ENCODE data around the gene TRPC4AP.
"Not testable (repeated sequence)": the region's sequence is repeated elsewhere in the genome, so short reads cannot be mapped to it uniquely, and the experiment has no call there.

TRPC4AP gene

DNA sequence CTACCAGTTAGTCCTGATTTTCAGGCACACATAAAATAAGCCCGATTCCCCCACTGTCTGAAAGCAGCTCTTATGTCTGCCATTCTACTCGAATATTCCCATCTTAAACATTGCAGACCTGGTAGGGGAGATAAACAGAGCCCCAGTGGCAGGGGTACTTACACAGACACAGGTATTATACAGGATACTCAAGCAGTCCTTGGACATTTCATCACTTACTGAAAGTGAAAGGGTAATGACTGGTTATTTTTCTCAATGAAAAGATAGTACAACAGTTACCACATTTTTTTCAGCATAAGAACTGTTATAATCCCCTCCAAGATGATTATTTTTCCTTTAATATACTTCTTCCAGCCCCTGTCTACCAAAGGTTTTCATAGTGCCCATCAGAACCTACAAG lies 37.8 kb downstream of the TRPC4AP start:
- DNase-seq: no peak

DNA sequence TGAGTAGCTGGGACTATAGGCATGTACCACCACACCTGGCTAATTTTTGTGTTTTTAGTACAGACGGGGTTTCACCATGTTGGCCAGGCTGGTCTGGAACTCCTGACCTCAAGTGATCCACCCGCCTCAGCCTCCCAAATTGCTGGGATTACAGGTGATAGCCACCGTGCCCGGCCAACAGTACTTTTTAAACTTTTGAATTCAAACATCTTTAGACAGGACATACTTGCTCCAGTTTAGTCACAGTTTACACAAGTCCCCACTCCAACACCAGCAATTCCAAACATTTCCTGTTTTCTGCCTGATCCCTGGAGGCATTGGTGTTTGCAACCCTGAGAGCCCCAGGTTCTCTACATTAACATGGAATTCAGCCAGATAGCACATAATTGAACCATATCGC lies 40.0 kb downstream of the TRPC4AP start:
- DNase-seq: not testable (repeated sequence)

DNA sequence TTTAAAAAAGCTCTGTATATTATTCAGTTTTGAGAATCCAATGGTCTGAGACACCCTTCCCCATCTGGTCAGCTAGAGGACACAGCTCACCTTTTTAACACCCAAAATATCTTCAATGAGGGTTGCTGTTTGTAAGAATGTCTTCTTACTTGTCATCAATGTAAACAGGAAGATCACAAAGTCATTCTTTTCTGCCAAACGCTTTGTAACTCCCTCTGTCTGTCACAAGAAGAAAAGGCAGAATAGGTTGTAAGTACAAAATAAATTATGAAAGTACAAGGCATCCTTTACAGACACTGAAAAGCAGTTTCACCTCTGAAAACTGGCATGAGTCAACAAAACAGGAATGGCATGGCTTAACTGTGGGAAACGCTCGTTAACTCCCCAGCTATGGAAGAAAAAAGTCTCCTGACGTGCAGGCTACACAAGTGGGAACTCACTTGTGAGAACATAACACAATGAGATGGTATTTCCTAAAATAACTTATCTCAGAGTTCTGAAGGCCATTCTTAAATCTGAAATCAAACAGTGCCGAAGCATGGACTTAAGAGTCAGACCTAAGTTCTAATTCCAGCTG lies 42.7 kb downstream of the TRPC4AP start:
- DNase-seq: no peak

DNA sequence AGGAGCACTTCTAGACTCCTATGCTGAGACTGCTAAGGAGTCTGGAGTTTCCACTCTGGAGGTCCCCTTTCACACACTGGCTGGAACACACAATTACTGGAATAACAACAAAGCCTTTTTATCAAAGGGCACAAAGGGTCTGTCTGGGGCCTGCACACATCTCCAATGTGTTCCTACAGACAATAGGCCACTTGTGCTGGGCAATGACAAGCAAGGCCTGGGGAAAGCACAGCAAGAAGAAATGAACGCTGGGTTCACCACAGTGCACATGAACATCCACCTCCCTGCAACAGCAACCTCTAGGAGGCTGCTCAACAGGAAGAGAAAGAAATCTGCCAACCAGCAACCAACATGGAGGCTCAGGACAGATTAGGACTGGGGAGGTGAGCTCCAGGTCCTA lies 43.9 kb downstream of the TRPC4AP start:
- DNase-seq: no peak

DNA sequence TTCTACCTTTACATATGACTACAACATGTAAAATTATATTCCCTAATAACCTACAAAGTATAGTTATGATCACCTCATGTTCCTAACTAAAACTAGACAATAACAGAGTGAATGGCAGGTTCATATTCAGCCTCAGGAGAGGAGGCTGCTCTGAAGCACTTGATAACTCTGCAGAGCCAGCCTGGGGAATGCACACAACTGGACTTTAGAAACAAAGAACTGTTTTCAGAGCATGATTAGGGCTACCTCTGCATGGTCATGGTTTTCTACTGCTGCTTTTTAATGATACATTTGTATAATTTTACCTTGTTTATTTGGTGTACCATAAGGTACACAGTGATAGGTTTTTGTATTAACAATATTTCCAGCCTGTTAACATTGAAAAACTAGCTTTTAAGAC lies 50.3 kb downstream of the TRPC4AP start:
- DNase-seq: no peak

DNA sequence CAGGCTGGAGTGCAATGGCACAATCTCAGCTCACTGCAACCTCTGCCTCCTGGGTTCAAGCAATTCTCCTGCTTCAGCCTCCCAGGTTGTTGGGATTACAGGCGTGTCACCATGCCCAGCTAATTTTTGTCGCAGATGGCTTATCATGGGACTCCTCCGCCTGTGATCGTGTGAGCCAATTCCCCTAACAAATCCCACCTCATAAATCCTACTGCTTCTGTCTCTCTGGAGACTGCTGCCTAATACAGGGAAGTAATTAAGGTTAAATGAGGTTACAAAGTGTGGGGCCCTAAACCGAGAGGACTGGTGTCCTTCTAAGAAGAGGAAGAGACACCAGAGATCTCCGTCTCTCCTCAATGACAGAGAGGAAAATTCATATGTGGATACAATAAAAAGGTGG lies 52.0 kb downstream of the TRPC4AP start:
- no peak for DNase-seq

DNA sequence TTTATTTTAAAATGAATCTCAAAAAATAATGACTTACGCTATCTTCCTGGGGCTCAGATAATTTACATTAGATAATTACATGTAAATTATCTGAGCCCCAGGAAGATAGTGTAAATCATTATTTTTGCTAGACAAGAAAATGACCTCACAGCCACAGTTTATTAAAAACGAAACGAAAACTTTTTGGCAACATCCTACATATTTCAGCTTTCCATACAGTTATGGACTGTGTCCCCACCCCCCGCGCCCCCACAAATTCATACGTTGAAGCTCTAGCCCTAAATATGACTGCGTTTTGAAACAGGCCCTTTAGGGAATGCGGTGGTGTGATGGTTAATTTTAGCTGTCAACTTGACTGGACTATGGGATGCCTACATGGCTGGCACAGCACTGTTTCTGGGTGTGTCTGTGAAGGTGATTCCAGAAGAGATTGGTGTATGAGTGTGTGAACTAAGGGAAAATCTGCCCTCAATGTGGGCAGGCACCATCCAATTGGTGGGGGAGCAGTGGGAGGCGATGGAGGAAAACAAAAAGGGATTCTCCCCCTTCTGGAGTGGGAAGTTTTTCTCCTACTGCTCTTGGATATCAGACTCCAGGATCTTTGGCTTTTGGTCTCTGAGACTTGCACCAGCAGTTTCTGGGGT lies 52.6 kb downstream of the TRPC4AP start:
- no peak for DNase-seq

DNA sequence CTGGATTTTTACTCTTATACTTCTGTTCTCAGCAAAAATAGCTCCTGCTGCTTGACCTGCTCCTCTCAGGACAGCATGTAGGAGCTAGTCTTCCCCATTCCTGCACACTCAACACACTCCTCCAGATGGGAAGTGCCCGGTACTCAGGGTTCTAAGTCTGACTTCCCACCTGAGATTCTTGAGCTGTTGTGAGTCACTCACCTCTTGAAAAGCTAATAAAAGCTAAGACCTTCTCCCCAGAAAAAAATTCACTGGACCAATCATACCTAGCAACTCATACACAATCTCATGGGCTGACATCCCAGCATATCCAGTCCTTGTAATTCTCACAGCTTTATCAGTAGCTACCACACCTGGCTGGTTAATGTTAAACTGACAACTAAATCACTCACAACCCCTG lies 53.5 kb downstream of the TRPC4AP start:
- DNase-seq: no peak

DNA sequence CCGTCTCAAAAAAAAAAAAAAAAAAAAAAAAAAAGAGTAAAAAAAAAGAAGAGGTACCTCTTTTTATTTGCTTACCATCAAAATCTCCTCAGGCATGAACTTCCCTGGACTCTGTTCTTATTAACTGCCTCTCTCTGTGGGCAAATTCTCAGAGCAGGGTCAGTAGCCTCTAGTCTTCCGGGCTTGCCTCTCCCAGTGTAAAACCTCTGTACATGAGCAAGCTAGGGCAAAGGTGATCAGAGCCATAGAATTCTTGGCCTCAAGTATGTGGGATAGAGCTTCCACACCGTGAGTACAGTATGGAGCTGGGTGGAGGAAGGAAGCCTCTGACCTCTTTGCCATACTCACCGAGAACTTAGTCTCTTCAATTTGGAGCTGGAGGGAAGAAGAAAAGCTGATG lies 58.5 kb downstream of the TRPC4AP start:
- no peak for DNase-seq

DNA sequence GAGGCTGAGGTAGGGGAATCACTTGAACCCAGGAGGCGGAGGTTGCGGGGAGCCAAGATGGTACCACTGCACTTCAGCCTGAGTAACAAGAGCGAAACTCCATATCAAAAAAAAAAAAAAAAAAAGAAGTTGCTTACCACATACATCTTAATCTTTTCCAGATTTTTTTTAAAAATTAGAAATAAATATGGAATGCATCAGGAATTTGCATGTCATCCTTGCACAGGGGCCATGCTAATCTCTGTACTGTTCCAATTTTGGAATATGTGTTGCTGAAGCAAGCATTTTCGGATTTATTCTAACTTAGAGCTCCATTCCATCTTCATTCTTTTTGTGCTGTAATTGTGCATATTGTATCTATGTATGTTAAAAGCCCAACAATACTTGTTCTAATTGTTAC lies 62.5 kb downstream of the TRPC4AP start:
- DNase-seq: no peak

DNA sequence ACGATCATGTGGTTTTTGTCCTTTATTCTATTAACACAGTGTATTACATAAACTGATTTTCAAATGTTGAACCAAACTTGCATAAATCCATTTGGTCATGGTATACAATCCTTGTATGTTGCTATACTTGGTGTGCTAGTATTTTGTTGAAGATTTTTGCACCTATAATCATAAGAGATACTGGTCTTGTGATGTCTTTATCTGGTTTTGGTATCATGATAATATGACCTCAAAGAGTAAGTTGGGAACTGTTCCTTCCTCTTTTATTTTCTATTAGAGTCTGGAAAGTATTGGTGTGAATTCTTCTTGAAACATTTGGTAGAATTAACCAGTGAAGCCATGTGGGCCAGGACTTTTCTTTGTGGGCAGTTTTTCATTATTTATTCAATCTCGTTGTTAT lies 65.3 kb downstream of the TRPC4AP start:
- no peak for DNase-seq

DNA sequence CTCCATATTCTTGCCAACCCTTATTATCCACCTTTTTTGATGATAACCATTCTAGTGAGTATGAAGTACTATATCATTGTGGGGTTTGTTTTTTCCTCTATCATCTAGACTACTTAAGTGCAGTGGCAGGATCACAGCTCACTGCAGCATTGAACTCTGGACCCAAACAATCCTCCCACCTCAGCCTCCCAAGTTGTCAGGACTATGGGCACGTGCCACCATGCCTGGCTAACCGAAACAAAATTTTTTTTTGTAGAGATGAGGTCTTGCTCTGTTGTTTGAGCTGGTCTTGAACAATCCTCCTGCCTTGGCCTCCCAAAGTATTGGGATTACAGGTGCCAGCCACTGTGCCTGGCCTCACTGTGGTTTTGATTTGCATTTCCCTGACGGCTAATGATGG lies 67.5 kb downstream of the TRPC4AP start:
- no peak for DNase-seq

DNA sequence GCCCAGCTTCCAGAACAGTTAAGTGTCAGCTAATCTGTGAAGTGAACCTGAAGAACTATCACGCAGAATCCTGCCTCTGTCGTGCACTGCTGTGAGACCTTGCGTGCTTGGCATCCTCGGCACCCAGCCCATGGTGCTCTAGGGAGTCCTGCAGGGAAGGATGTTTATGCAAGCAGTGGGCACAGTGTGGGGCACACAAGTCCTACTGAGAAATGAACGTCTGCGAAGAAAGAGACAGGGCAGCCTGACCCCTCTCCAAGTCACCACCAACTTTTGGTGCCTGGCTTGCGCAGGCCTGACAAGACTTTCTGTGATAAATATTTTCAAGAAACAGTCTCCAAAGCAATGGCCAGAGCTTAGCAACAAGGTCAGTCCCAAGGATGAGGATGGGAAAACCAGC lies 69.0 kb downstream of the TRPC4AP start:
- DNase-seq: no peak

DNA sequence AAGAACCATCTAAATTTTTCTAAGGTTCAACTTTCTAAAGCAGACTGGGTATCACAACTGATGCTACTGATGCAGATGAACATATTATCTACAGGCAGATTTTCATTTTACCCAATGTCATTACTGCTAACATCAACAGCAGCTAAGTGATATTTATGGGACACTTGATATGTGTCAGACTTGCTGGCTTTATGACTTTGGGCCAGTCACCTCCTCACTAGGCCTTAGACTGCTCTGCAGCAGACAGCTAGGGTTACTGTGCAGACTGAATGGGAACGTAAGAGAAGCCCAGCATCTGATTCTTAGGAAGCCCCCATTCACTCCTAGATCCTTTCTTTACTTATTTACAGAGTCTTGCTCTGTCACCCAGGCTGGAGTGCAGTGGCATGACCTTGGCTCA lies 70.8 kb downstream of the TRPC4AP start:
- no peak for DNase-seq

DNA sequence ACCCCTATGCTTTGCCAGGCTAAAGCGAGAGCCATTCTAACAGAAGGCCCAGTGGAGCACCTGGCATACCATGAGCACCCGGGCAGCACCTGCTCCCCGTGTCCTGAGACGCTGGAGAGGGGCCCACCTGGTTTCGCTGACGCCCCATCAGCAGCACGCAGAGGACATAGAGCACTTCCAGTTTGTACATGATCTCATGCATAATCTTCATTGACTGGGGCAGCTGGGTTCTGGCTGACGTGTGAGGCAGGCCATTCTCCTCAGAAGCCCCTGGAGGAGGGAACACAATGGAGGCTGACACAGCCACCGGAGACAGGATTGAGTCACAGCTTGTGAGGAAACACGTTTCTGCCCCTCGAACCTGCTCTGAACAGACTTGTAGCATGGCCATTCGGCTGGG lies 71.5 kb downstream of the TRPC4AP start:
- DNase-seq: no peak

DNA sequence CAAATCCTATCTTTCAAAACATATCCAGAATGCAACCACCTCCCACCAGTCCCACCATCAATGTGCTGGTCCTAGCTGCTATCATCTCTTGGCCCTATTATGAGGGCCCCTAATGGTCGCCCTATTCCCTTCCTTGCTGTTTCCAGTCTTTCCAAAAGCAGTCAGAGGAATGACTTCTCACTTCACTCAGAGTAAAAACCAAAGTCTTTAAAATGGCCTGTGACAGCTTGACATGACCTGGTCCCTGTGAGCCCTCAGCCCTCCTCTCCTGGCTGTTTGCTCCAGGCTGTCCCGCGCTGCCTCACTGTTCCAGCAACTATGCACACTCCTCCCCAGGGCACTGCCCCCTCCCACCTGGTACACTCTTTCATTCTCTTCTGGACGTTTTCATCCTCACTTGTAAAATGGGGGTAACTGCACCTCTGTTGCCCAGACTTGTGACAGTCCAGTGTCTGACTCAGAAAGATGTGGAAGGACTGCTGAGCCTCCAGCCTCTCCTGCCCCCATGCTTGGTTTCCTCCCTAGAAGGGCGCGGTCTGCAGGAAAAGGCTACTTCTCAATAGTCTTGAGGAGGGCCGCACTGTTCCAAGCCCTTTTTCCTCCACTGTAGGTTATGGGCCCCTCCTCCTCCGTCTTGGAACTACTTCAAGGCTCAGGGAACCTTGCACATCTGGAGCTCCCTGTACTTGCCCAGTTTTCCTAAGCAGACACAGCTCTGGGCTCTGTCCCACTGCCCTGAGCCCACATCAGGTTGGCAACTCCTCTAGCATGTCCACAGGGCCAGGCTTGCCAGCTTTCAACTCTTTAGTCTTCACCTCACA lies 72.3 kb downstream of the TRPC4AP start:
- DNase-seq: no peak

DNA sequence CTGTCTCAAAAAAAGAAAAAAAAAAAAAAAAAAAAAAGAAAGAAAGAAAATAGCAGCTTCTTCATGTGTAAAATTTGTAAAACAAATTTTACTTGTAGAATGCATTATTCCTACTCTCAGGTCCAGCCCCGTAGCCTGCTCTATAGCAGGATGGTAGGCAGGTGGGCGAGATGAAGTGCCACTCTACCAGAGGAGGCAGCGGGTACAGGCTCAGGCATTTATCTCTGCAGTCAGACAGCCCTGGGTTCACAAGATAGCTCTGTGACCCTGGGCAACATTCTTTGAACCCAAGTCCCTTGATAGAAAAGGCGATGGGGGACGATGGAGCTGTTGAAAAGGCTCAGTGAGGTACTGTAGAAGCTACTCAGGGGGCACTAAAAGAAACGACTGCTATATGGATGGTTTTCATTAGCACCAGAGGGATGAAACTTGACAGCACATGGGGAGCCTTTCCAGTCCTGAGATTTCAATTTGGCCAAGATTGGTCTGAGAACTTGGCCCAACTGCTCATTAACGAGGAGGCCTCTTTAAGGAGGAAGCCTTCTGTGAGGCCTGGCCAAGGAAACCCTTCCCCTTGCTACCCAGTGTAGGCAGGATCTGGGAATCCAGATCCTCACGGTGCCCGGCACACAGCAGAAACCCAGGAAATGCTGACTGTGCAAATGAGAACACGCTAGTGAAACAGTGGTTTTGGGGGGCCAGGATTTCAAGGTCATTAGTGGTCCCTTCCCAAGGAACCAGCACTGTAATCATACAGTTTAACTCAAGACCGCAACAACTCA lies 73.8 kb downstream of the TRPC4AP start:
- DNase-seq: no peak

DNA sequence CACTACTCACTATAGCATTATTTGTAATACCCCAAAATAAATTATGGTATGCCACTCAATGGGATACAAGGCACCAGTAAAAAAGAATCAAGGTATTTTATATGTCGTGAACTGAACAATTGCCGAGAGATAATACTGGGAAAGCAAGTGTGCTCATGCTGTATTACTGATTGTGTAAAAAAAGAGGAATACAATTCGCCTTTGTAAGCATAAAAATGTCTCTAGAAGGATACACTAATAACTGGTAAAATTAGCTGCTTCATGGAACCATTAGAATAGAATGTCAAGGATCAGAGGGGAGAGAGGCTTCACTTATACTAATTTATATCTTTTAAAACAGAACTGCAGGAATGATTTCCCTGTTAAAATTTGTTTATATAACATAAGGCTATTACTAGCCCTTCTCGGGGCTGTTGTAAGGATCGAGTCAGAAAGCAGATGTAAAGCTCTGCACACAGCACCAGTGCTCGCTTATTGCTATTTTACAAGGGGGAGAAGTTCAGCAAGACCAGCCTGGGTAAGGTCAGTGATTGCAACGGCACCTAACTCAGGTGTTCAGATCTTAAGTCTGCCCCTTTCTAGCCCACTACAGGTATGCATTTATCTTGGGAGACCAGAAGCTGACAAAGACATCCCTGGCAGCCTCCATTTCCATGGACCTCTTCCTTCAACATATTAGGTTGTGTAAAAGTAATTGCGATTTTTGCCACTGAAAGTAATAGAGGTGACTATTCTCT lies 75.3 kb downstream of the TRPC4AP start:
- DNase-seq: no peak

DNA sequence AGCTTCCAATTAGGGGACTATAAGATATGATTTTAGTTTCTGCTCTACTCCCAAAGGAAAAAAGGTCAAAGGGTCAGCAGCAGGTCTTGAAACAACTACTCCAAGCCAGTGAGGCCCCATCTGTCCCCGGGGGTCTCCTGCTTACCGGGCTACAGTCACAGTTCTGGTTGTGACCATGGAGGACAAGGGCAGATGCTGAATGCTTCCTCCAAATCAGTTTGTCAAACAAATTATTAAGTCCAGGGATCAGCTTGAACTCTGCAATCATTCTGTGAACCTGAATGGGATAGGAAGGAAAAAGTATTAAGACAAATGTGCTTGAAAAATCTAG lies 76.8 kb downstream of the TRPC4AP start:
- no peak for DNase-seq

DNA sequence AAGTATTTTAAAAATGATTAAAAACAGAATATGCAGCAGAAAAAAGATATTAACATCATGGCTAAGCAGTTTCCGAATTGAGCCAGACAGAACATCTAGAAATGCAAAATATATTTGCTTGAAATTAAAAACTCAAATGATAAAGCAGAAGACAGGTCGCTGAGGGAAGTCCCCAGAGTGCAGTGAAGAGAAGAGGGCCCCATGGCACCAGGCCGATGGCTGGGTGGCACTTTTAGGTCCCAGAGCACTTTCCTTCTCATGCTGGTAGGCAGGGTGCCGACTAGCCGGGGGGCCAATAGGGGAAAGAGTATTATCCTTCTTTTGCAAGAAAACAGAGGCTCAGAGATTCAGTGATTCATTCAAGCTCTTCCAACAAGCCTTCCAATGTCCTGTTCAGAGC lies 78.1 kb downstream of the TRPC4AP start:
- no peak for DNase-seq

DNA sequence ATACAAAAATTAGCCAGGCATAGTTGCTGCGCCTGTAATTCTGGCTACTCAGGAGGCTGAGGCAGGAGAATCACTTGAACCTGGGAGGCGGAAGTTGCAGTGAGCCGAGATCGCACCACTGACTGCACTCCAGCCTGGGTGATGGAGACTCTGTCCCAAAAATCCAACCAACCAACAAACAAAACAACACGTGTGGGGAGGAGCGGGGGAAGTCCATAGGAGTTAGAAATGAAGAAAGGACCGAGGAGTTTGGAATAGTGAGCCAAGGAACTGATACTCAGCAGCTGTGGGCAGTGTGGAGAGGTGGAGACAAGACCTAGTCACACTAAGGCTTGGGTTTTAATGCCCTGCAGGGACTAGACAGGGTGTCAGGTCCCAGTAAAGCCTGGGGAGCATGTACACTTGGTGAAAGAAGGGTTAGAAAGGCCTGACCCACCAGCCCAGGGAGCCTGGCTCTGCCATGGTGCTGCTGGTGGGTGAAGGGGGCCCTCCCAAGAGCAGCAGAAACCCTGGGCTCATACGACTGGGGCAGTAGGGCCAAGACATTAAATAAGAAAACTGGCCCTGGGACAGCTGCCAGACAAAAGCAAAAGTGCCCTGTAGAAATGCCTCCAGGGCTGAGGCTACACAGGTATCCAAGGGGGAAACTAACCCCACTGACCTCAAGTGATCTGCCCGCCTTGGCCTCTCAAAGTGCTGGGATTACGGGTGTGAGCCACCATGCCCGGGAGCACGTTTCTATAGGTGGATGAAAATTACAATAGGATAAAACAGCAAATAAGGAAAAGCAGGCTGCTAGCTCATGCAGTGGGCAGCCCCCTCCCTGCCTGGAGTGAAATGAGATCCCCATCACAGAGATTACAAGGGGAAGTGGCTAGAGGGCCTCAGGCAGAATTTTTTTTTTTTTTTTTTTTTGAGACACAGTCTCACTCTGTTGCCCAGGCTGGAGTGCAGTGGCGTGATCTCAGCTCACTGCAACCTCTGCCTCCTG lies 78.9 kb downstream of the TRPC4AP start:
- no peak for DNase-seq
